ENCODE measurements around the gene SCFD2. TPM values are rescaled to one million over a fixed set of nuclear protein-coding genes. Genes with fewer than 3 reads are reported as not detected.
A peak's percentile ranks its signal among the peaks of the same experiment; 100 is the strongest.

Gene SCFD2
- total RNA-seq, 1 donor from 2014 or later: 11.9 TPM

GRCh38 chr4:53197772-53198142 is 168.1 kb downstream of the SCFD2 start:
- no peaks in the 10 kb centered on the region for H4K20me1 ChIP-seq (ENCODE audit: insufficient read depth, low read length)
- no peak overlapping the region for H3K9ac ChIP-seq (ENCODE audit: low read length)
- H2AFZ ChIP-seq (ENCODE audit: low read depth, low read length): no peak overlapping the region
- no peaks in the 10 kb centered on the region for H3K79me2 ChIP-seq (ENCODE audit: insufficient read depth, low read length)
- Mint-ChIP-seq H3K27me3 (ENCODE audit: low read depth, unreplicated experiment) (no peaks in the 10 kb centered on the region), H3K36me3 (ENCODE audit: low read depth, unreplicated experiment) (no peaks in the 10 kb centered on the region), H3K27ac (ENCODE audit: unreplicated experiment) (no peak overlapping the region), H3K4me1 (ENCODE audit: low read depth, unreplicated experiment) (peaks cover 8% of the 10 kb centered on the region), H3K4me3 (ENCODE audit: unreplicated experiment) (no peak overlapping the region), H3K9me3 (ENCODE audit: unreplicated experiment) (no peaks in the 10 kb centered on the region)
- no peaks in the 10 kb centered on the region for H3K36me3 ChIP-seq (ENCODE audit: insufficient read depth, low read length)
- no peaks in the 10 kb centered on the region for H3K27me3 ChIP-seq (ENCODE audit: insufficient read depth, low read length)
- TF ChIP-seq CTCF (IDR thresholded peaks at IDR 0.05; ENCODE audit: insufficient read depth, low read depth, low read length) (no peak), EZH2 (IDR thresholded peaks at IDR 0.05; ENCODE audit: insufficient read depth, low read length) (no peak)
- no peak overlapping the region for H3K27ac ChIP-seq (ENCODE audit: low read depth, low read length)
- no peaks in the 10 kb centered on the region for H3K9me3 ChIP-seq (ENCODE audit: insufficient read depth, low read depth, low read length)
- no peak for FAIRE-seq
- DNase-seq (ENCODE audit: low read depth): no peak
- H3K4me3 ChIP-seq (ENCODE audit: insufficient read depth, low read depth, low read length): no peak overlapping the region
- no peak overlapping the region for H3K4me2 ChIP-seq (ENCODE audit: low read length)
- H3K4me1 ChIP-seq (ENCODE audit: insufficient read depth, low read length): peaks cover 8% of the 10 kb centered on the region

- H3K27me3 ChIP-seq (ENCODE audit: insufficient read depth, low read length): no peaks in the 10 kb centered on the region
- H4K20me1 ChIP-seq (ENCODE audit: insufficient read depth, low read length): no peaks in the 10 kb centered on the region
- no peak overlapping the region for H2AFZ ChIP-seq (ENCODE audit: low read depth, low read length)
- no peak overlapping the region for H3K4me3 Mint-ChIP-seq (ENCODE audit: unreplicated experiment)
- no peaks in the 10 kb centered on the region for H3K9me3 ChIP-seq (ENCODE audit: insufficient read depth, low read depth, low read length)
- no peak overlapping the region for H3K27ac Mint-ChIP-seq (ENCODE audit: unreplicated experiment)
- no peak for TF ChIP-seq EZH2 (IDR thresholded peaks at IDR 0.05; ENCODE audit: insufficient read depth, low read length)
- TF ChIP-seq CTCF (IDR thresholded peaks at IDR 0.05; ENCODE audit: insufficient read depth, low read depth, low read length): peak; percentile 78
- H3K36me3 ChIP-seq (ENCODE audit: insufficient read depth, low read length): no peaks in the 10 kb centered on the region
- H3K9ac ChIP-seq (ENCODE audit: low read length): peak overlapping the region; percentile 45
- peaks cover 8% of the 10 kb centered on the region for H3K4me1 ChIP-seq (ENCODE audit: insufficient read depth, low read length)
- H3K9me3 Mint-ChIP-seq (ENCODE audit: unreplicated experiment): no peaks in the 10 kb centered on the region
- H3K4me2 ChIP-seq (ENCODE audit: low read length): peak overlapping the region; percentile 69
- no peaks in the 10 kb centered on the region for H3K36me3 Mint-ChIP-seq (ENCODE audit: low read depth, unreplicated experiment)
- DNase-seq (ENCODE audit: low read depth) (peak; percentile 60), FAIRE-seq (peak; percentile 58)
- peaks cover 11% of the 10 kb centered on the region for H3K4me1 Mint-ChIP-seq (ENCODE audit: low read depth, unreplicated experiment)
- H3K79me2 ChIP-seq (ENCODE audit: insufficient read depth, low read length): no peaks in the 10 kb centered on the region
- H3K4me3 ChIP-seq (ENCODE audit: insufficient read depth, low read depth, low read length): peak overlapping the region; percentile 38
- H3K27me3 Mint-ChIP-seq (ENCODE audit: low read depth, unreplicated experiment): no peaks in the 10 kb centered on the region
- no peak overlapping the region for H3K27ac ChIP-seq (ENCODE audit: low read depth, low read length)
Measured at GRCh38 chr4:53196882-53197771, 168.7 kb downstream of the SCFD2 start.

All from astrocyte (in vitro differentiated cells and primary cell).